GM12878 (cell line): Measurements from ENCODE around the gene TSPAN11. TPM values are rescaled to one million over a fixed set of nuclear protein-coding genes. Genes with fewer than 3 reads are reported as not detected.

ENCODE experiments used
- ATAC-seq: fragments of 200-7000 bp; cut with Tn5 transposase; 3 replicates; pipeline ENCODE4 v1.9.1; 2020; ENCODE audit warnings: mild to moderate bottlenecking, moderate library complexity
- BruUV-seq: library from RNA; stranded (reverse); fragments of 400-500 nt; replicated peaks from 2 replicates; lab custom pipeline; 2021; lab: Mats Ljungman, UMichigan
- CTCF ChIA-PET: fragments of 300-600 bp; sonication (Branson Sonifier 250); formaldehyde crosslinking; extraction: SDS; loops from one replicate; lab custom pipeline; 2021; ENCODE audit warnings: inconsistent platforms; lab: Yijun Ruan, JAX
- POLR2A ChIA-PET: fragments of 350-600 bp; formaldehyde crosslinking; extraction: SDS; loops from one replicate; lab custom pipeline; 2021; ENCODE audit warnings: inconsistent platforms; lab: Charles Lee
- RAD21 ChIA-PET: fragments of 300-600 bp; sonication (Branson Sonifier 250); formaldehyde crosslinking; loops from one replicate; lab custom pipeline; 2023; ENCODE audit warnings: antibody characterized with exemption; ENCODE audit not compliant: unreplicated experiment; lab: Charles Lee
- SMC1A ChIA-PET: fragments of 300-600 bp; sonication (Branson Sonifier 250); formaldehyde crosslinking; loops from one replicate; lab custom pipeline; 2023; ENCODE audit not compliant: unreplicated experiment, uncharacterized antibody; lab: Charles Lee
- DNase-seq: peaks from one replicate; pipeline ENCODE4 v3.0.0-alpha.2; 2011; ENCODE audit warnings: low read depth, low spot score
- FAIRE-seq: peaks from 3 replicates; lab custom pipeline; 2011; peaks lifted over from hg19 to GRCh38; lab: Jason Lieb, UNC
- H2AFZ ChIP-seq: 2 replicates; pipeline ENCODE4 v1.6.0; 2011; ENCODE audit warnings: low read depth, low read length, control low read depth; ENCODE audit not compliant: control insufficient read depth
- H3K27ac ChIP-seq: 2 replicates; pipeline ENCODE4 v1.5.1; 2011; ENCODE audit warnings: control low read depth; ENCODE audit not compliant: control insufficient read depth, insufficient read depth
- H3K27me3 ChIP-seq, 2 experiments: replicated peaks in 1 of 2; 2 replicates each; pipeline versions ENCODE4 v1.6.0 to v1.6.1; 2011; ENCODE audit warnings: low read length in 1 of 2; ENCODE audit not compliant: control insufficient read depth in 2 of 2, insufficient read depth in 2 of 2
- H3K36me3 ChIP-seq, 2 experiments: 2 replicates each; pipeline ENCODE4 v1.5.1; 2011; ENCODE audit warnings: low read length in 1 of 2; ENCODE audit not compliant: control insufficient read depth in 2 of 2, insufficient read depth in 2 of 2
- H3K4me1 ChIP-seq: 2 replicates; pipeline ENCODE4 v1.6.1; 2011; ENCODE audit warnings: mild to moderate bottlenecking, low read length, moderate library complexity, mixed read lengths; ENCODE audit not compliant: control insufficient read depth, insufficient read depth
- H3K4me2 ChIP-seq: 2 replicates; pipeline ENCODE4 v1.6.0; 2011; ENCODE audit warnings: control low read depth; ENCODE audit not compliant: control insufficient read depth, insufficient read depth
- H3K4me3 ChIP-seq: fragments of 200-600 bp; sonication (generic); 2 replicates; pipeline ENCODE4 v1.5.1; 2016
- H3K79me2 ChIP-seq: 2 replicates; pipeline ENCODE4 v1.6.0; 2011; ENCODE audit warnings: low read length; ENCODE audit not compliant: control insufficient read depth, insufficient read depth
- H3K9ac ChIP-seq: 2 replicates; pipeline ENCODE4 v1.8.0; 2011; ENCODE audit warnings: low read length, control low read depth, mixed read lengths; ENCODE audit not compliant: control insufficient read depth, insufficient read depth
- H3K9me3 ChIP-seq: replicated peaks from 3 replicates; pipeline ENCODE4 v1.5.1; 2011; ENCODE audit warnings: mild to moderate bottlenecking, low read length; ENCODE audit not compliant: control insufficient read depth, insufficient read depth
- H4K20me1 ChIP-seq: 2 replicates; pipeline ENCODE4 v1.6.0; 2011; ENCODE audit not compliant: control insufficient read depth, insufficient read depth
- BHLHE40 ChIP-seq, 2 experiments: fragments of 450-650 bp in 1 of 2; IDR thresholded peaks; 2 replicates each; pipeline ENCODE4 v1.6.1; 2011 to 2017; ENCODE audit warnings: low read depth in 2 of 2, borderline replicate concordance in 1 of 2, improper control_type of control experiment in 1 of 2, low read length in 1 of 2, mild to moderate bottlenecking in 1 of 2
- GABPA ChIP-seq: IDR thresholded peaks from 2 replicates; pipeline ENCODE4 v1.6.1; 2014; ENCODE audit warnings: antibody characterized with exemption, low read depth, mild to moderate bottlenecking, inconsistent platforms
- MYC ChIP-seq: IDR thresholded peaks from 2 replicates; pipeline ENCODE4 v1.6.1; 2011; ENCODE audit warnings: mild to moderate bottlenecking, low read length, moderate library complexity, inconsistent platforms; ENCODE audit not compliant: insufficient read depth, insufficient replicate concordance, insufficient read length, severe bottlenecking
- NBN ChIP-seq: fragments of 450-650 bp; IDR thresholded peaks from 2 replicates; pipeline ENCODE4 v1.6.1; 2016
- STAT1 ChIP-seq: fragments of 450-650 bp; conservative IDR thresholded peaks from 2 replicates; pipeline ENCODE4 v1.6.1; 2014; ENCODE audit warnings: antibody characterized with exemption, mild to moderate bottlenecking
- YY1 ChIP-seq: IDR thresholded peaks from 2 replicates; pipeline ENCODE4 v1.6.1; 2011; ENCODE audit warnings: low read depth, mild to moderate bottlenecking, low read length
- WGBS: methylation state at CpG from one replicate; pipeline ENCODE4 v1.1.6; 2016; ENCODE audit warnings: low lambda C conversion rate; ENCODE audit not compliant: insufficient replicate concordance, insufficient coverage; ENCODE audit errors: missing lambda C conversion rate; 5-methylcytosine and 5-hydroxymethylcytosine counted together
- in situ Hi-C: fragments of 300-500 bp; cut with MboI; formaldehyde crosslinking; loops from 9 replicates; pipeline ENCODE4 v1.14.3; 2018; ENCODE audit warnings: mixed read lengths
- intact Hi-C: fragments of 100-400 bp; cut with micrococcal nuclease; formaldehyde crosslinking; loops from one replicate; pipeline ENCODE4 v1.14.2; 2022; ENCODE audit not compliant: unreplicated experiment
- polyA plus RNA-seq, 11 experiments: library from polyadenylated mRNA; depleted of rRNA in 4 of 11; unstranded in 6 of 11; stranded (reverse) in 5 of 11; fragments of >200 nt; fragmentation: Nextera tagmentation in 4 of 11; fragmentation: Illumina TruSeq in 1 of 11; extraction: Ambion mirVana in 4 of 11; extraction: Trizol in 1 of 11; gene quantifications; 1 replicate in 1 of 11; 2 replicates in 10 of 11; pipeline versions ENCODE4 v1.2.1 to v1.2.3, GENCODE V29; 2011 to 2016; ENCODE audit warnings: inconsistent platforms in 2 of 11, missing spikeins in 2 of 11, low read depth in 1 of 11
- total RNA-seq, 4 experiments: library from RNA; depleted of rRNA in 3 of 4; stranded (reverse); fragments of >200 nt in 3 of 4; fragmentation: Illumina TruSeq in 1 of 4; extraction: Trizol in 1 of 4; gene quantifications; 2 replicates each; pipeline versions ENCODE4 v1.2.1 to v1.2.3, GENCODE V29; 2013 to 2021
- TF ChIP-seq, protein P1 (sequence below): IDR thresholded peaks from 2 replicates; pipeline ENCODE4 v1.6.1; 2012; ENCODE audit warnings: low read depth, low read length, improper control_type of control experiment
- TF ChIP-seq, protein P2 (sequence below): IDR thresholded peaks from 2 replicates; pipeline ENCODE4 v1.6.1; 2011; ENCODE audit warnings: low read depth, low read length, improper control_type of control experiment, borderline replicate concordance
- TF ChIP-seq, protein P3 (sequence below): IDR thresholded peaks from 2 replicates; pipeline ENCODE4 v1.6.1; 2011; ENCODE audit warnings: low read depth, mild to moderate bottlenecking, low read length, moderate library complexity, borderline replicate concordance; ENCODE audit errors: extremely low read depth
- TF ChIP-seq, protein P4 (sequence below): fragments of 450-650 bp; IDR thresholded peaks from 2 replicates; pipeline ENCODE4 v1.6.1; 2016; ENCODE audit warnings: mild to moderate bottlenecking
- TF ChIP-seq, protein P5 (sequence below): IDR thresholded peaks from 2 replicates; pipeline ENCODE4 v1.6.1; 2012; ENCODE audit warnings: improper control_type of control experiment, low read depth, low read length; ENCODE audit not compliant: insufficient replicate concordance

The TSPAN11 gene
- total and polyA plus RNA-seq, 10 of the 15 experiments (the other 5 are each of a cell fraction or from before 2014, with no cell fraction given): under 0.01 to 0.27 (median 0.04) TPM; not detected in 6

DNA sequence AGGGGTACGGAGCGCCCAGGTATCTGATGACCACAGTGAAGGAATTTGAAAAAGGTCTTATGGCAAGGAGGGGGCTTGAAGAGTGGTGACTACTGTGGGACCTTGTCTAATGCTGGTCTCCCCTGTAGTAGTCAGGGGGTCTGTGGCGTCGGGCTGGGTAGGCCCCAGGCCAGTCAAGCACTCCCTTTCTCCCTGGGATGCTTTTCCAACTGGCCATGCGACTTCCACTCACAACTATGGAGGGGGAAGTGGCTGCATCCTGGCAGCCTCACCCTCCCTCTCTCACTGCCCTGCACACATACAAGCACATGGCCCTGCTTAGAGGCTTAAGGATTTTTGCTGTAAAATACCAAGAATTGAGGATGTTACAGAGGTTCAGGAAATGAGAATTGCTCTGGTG is 4.1 kb downstream of the TSPAN11 start:
- Histone ChIP-seq H3K4me2 (no peak overlapping the region), H4K20me1 (no peaks in the 10 kb centered on the region), H2AFZ (no peak overlapping the region), H3K79me2 (no peaks in the 10 kb centered on the region), H3K36me3 (no peaks in the 10 kb centered on the region), H3K4me1 (no peaks in the 10 kb centered on the region), H3K4me3 (no peak overlapping the region), H3K9me3 (no peaks in the 10 kb centered on the region; the same call in 2 of the 3 replicates), H3K27ac (no peak overlapping the region), H3K9ac (no peak overlapping the region), H3K27me3 (peaks cover 5 to 19% of the 10 kb centered on the region in 2 experiments)
- DNase-seq (no peak), FAIRE-seq (no peak), ATAC-seq (no peak)
- WGBS: 34% methylated on average over 5 of the region's 5 CpGs
- in situ Hi-C loops (no loop called here), intact Hi-C loops (no loop called here)
- ChIA-PET SMC1A (no interaction called here), RAD21 (no interaction called here), POLR2A (no interaction called here), CTCF (no interaction called here)
- BruUV-seq: no TSS peak
- TF ChIP-seq NBN: no peak
- TF ChIP-seq YY1: no peak
- TF ChIP-seq STAT1: no peak
- TF ChIP-seq, protein P1, sequence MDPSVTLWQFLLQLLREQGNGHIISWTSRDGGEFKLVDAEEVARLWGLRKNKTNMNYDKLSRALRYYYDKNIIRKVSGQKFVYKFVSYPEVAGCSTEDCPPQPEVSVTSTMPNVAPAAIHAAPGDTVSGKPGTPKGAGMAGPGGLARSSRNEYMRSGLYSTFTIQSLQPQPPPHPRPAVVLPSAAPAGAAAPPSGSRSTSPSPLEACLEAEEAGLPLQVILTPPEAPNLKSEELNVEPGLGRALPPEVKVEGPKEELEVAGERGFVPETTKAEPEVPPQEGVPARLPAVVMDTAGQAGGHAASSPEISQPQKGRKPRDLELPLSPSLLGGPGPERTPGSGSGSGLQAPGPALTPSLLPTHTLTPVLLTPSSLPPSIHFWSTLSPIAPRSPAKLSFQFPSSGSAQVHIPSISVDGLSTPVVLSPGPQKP: no peak
- no peak for TF ChIP-seq BHLHE40 (IDR thresholded peaks at IDR 0.05; ENCODE audit: borderline replicate concordance in 1 of 2, low read depth in 2 of 2, low read length in 1 of 2)
- TF ChIP-seq, protein P2, sequence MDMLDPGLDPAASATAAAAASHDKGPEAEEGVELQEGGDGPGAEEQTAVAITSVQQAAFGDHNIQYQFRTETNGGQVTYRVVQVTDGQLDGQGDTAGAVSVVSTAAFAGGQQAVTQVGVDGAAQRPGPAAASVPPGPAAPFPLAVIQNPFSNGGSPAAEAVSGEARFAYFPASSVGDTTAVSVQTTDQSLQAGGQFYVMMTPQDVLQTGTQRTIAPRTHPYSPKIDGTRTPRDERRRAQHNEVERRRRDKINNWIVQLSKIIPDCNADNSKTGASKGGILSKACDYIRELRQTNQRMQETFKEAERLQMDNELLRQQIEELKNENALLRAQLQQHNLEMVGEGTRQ: no peak
- TF ChIP-seq, protein P3, sequence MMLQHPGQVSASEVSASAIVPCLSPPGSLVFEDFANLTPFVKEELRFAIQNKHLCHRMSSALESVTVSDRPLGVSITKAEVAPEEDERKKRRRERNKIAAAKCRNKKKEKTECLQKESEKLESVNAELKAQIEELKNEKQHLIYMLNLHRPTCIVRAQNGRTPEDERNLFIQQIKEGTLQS: no peak
- TF ChIP-seq, protein P4, sequence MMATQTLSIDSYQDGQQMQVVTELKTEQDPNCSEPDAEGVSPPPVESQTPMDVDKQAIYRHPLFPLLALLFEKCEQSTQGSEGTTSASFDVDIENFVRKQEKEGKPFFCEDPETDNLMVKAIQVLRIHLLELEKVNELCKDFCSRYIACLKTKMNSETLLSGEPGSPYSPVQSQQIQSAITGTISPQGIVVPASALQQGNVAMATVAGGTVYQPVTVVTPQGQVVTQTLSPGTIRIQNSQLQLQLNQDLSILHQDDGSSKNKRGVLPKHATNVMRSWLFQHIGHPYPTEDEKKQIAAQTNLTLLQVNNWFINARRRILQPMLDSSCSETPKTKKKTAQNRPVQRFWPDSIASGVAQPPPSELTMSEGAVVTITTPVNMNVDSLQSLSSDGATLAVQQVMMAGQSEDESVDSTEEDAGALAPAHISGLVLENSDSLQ: no peak
- no peak for TF ChIP-seq GABPA
- TF ChIP-seq MYC: no peak
- TF ChIP-seq, protein P5, sequence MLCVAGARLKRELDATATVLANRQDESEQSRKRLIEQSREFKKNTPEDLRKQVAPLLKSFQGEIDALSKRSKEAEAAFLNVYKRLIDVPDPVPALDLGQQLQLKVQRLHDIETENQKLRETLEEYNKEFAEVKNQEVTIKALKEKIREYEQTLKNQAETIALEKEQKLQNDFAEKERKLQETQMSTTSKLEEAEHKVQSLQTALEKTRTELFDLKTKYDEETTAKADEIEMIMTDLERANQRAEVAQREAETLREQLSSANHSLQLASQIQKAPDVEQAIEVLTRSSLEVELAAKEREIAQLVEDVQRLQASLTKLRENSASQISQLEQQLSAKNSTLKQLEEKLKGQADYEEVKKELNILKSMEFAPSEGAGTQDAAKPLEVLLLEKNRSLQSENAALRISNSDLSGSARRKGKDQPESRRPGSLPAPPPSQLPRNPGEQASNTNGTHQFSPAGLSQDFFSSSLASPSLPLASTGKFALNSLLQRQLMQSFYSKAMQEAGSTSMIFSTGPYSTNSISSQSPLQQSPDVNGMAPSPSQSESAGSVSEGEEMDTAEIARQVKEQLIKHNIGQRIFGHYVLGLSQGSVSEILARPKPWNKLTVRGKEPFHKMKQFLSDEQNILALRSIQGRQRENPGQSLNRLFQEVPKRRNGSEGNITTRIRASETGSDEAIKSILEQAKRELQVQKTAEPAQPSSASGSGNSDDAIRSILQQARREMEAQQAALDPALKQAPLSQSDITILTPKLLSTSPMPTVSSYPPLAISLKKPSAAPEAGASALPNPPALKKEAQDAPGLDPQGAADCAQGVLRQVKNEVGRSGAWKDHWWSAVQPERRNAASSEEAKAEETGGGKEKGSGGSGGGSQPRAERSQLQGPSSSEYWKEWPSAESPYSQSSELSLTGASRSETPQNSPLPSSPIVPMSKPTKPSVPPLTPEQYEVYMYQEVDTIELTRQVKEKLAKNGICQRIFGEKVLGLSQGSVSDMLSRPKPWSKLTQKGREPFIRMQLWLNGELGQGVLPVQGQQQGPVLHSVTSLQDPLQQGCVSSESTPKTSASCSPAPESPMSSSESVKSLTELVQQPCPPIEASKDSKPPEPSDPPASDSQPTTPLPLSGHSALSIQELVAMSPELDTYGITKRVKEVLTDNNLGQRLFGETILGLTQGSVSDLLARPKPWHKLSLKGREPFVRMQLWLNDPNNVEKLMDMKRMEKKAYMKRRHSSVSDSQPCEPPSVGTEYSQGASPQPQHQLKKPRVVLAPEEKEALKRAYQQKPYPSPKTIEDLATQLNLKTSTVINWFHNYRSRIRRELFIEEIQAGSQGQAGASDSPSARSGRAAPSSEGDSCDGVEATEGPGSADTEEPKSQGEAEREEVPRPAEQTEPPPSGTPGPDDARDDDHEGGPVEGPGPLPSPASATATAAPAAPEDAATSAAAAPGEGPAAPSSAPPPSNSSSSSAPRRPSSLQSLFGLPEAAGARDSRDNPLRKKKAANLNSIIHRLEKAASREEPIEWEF: no peak
